Cardiac atrium fibroblast (primary cell): ENCODE data around the gene SLC39A7. TPM values are rescaled to one million over a fixed set of nuclear protein-coding genes. Genes with fewer than 3 reads are reported as not detected.

Experiments
- total RNA-seq: library from RNA; depleted of rRNA; stranded (reverse); fragments of >200 nt; gene quantifications from 2 replicates; pipeline ENCODE4 v1.2.3, GENCODE V29; 2015

Gene SLC39A7, protein sequence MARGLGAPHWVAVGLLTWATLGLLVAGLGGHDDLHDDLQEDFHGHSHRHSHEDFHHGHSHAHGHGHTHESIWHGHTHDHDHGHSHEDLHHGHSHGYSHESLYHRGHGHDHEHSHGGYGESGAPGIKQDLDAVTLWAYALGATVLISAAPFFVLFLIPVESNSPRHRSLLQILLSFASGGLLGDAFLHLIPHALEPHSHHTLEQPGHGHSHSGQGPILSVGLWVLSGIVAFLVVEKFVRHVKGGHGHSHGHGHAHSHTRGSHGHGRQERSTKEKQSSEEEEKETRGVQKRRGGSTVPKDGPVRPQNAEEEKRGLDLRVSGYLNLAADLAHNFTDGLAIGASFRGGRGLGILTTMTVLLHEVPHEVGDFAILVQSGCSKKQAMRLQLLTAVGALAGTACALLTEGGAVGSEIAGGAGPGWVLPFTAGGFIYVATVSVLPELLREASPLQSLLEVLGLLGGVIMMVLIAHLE
- 166 and 183 TPM in 2 replicates for total RNA-seq

DNA sequence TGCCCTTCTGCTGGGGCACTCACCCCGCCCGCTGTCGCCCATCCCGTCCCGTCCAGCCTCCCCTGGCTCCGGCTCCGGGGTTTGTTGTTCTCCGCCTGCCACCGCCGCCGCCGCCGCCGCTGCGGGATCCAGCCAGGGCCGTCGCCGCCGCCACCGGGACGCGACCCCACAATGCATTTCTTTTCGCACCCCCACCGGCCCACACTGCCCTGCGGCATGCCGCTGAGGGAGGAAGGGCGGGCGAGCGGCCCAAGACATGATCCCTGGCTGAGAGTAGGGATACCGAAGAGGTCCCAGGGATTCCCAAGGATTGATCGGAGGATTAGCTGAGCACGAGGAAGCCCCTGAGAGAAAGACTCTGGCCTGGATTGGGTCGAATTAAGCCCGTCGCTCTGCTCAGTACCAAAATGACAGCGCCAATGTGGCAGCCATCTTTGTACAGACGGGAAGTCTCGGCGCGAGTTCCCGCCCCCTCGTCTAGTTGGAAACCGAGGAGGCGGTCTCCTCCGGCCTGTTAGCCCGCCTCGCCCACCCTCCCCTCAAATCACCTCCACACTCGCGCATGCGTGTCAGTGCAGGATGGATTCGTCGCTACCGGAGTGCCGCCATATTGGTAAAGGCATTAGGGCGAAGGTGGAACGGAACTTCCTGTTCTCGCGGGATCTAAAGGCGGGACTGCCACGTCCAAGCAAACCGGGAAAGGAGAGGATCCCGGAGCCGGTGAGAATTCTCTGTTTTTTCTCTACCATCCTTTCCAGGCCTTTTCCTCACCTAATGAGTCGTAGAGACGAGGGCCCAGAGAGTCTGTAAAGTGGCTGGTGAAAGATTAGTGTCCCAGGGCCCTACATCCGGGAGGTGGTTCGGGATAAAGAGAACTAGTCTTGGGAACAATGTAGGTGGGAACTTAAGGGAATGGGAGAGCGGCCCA is at the start of gene SLC39A7, which contains the start of gene RXRB:
Gene SLC39A7, plus strand, starts transcription at position 649 of the 928 bp plus-strand sequence. CDS start 379 bp downstream, outside the sequence.
Gene RXRB, minus strand, starts transcription at position 447 of the 928 bp plus-strand sequence. Its CDS starts 189 bp downstream, at position 258.

DNA sequence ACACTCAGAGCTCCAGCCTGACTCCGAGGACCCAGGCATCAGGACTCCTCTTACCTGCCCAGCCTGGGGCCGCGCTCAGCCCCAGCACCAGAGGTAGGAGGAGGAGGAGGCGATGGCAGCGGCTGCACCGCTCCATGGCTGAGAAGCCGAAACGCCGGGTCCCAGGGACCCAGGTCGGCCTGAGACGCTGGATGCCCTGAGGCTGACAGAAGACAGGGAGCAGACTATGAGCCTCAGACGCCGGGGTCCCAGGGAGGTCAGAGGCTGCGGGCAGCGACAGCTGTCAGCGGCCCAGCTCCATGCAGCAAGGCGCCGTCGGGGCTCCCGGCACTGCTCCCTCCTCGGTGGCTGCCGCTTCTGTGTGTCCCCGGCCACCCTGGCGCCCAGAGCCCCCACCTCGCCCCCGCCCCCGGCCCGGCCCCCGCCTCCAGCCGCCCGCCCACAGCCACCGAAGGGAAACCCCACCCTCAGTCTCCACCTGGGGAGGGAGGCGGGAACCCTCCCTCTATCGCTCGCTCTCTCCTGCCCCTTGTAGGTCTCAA is 8.5 kb upstream of the SLC39A7 start, which contains the start of gene COL11A2:
Gene COL11A2, minus strand, starts transcription at position 363 of the 542 bp plus-strand sequence. Its CDS starts 227 bp downstream, at position 136.

DNA sequence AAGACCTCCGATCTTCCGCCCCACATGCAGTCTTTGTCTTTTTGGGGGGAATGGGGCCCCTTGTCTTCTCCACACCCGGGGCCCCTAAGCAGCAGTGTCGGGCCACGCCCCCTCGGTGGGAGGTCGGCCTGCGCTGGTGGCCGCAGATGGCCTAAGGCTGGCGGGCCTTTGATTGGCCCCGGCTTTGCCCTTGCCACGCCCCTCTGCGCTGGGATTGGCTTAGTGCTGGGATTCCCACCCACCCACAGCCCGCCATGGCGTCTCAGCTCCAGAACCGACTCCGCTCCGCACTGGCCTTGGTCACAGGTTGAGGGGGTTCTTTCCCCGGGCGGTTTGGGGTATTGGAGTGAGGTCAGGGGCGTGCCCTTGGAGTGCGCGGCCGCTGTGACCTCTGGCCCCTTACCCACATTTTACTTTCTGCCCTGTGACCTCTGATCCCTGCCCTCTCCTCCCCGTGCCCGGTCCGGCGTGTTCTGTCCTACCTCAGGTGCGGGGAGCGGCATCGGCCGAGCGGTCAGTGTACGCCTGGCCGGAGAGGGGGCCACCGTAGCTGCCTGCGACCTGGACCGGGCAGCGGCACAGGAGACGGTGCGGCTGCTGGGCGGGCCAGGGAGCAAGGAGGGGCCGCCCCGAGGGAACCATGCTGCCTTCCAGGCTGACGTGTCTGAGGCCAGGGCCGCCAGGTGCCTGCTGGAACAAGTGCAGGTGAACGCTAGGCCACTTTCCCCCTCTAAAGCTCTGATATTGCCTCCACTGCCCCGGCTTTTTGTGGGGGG is 3.9 kb downstream of the SLC39A7 start, which contains the start of gene HSD17B8:
Gene HSD17B8, plus strand, starts transcription at position 241 of the 776 bp plus-strand sequence. Its CDS starts 14 bp downstream, at position 255.

DNA sequence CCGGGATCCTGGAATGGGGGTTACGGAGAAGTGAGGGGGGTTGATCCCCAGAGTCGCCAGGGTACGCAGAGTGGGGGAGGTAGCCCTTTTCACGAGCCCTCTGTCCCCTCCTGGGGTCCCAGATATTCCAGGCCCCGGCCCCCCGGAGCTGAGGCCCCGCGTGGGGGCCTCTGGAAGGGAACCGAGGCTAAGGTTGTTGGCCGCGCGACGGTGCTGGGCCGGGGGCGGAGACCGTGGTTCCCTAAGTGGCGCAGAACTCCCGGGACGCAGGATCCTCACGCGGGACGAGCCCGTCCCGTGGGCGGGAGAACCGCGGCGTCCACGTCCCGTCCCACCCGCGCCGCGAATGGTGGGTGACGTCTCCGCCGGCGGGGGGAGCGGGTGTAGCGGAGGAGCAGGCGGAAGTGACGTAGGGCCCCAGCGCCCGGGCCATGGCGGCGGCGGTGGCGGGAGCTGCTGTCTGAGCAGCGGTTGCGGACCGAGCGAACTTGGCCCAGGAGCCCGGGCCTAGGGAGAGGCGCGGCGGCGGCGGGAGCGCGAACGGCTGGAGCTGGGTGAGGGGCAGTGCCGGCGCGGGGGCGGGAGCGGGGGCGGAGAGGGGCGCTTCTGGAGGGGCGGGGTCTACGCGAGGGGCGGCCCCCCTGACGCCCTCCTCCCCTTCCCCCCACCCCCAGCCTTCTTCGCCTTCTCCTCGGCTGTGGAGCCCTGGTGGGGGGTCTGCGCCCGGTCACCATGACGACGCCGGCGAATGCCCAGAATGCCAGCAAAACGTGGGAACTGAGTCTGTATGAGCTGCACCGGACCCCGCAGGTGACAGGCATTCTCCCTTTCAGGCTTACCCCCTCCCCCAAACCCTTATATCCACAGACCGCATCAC is 7.7 kb downstream of the SLC39A7 start, which contains the start of gene RING1:
Gene RING1, plus strand, starts transcription at position 410 of the 877 bp plus-strand sequence. Its CDS starts 323 bp downstream, at position 733.

Other genes starting within 250 kb of the SLC39A7 start
- 4.5 and 4.9 TPM in 2 replicates for gene HLA-DMA, start 247.8 kb upstream of the SLC39A7 start, total RNA-seq
- 93.7 and 100 TPM in 2 replicates for gene BRD2, start 232.3 kb upstream of the SLC39A7 start, total RNA-seq
- gene HLA-DOA, start 191.3 kb upstream of the SLC39A7 start, total RNA-seq: not detected in 2 replicates
- 1.4 and 1.6 TPM in 2 replicates for gene HLA-DPA1, start 127.2 kb upstream of the SLC39A7 start, total RNA-seq
- gene HLA-DPB1, start 124.9 kb upstream of the SLC39A7 start, total RNA-seq: 12.1 and 27.1 TPM in 2 replicates
- gene COL11A2, start 8.4 kb upstream of the SLC39A7 start, total RNA-seq: 0.16 and 0.18 TPM in 2 replicates
- gene RXRB, start 202 bp upstream of the SLC39A7 start, total RNA-seq: 15.1 and 23.3 TPM in 2 replicates
- gene HSD17B8, start 3.8 kb downstream of the SLC39A7 start, total RNA-seq: 3.1 and 9.0 TPM in 2 replicates
- gene RING1, start 7.6 kb downstream of the SLC39A7 start, total RNA-seq: 9.9 and 12.6 TPM in 2 replicates
- gene VPS52, start 71.0 kb downstream of the SLC39A7 start, total RNA-seq: 28.2 and 40.2 TPM in 2 replicates
- 4,152 and 5,581 TPM in 2 replicates for gene RPS18, start 71.2 kb downstream of the SLC39A7 start, total RNA-seq
- gene B3GALT4, start 76.3 kb downstream of the SLC39A7 start, total RNA-seq: 2.3 and 3.6 TPM in 2 replicates
- gene WDR46, start 88.4 kb downstream of the SLC39A7 start, total RNA-seq: 44.2 and 59.8 TPM in 2 replicates
- gene PFDN6, start 88.7 kb downstream of the SLC39A7 start, total RNA-seq: 48.1 and 49.3 TPM in 2 replicates
- 31.4 and 36.6 TPM in 2 replicates for gene RGL2, start 98.1 kb downstream of the SLC39A7 start, total RNA-seq
- 63.7 and 110 TPM in 2 replicates for gene TAPBP, start 113.2 kb downstream of the SLC39A7 start, total RNA-seq
- 15.9 and 19.0 TPM in 2 replicates for gene ZBTB22, start 116.9 kb downstream of the SLC39A7 start, total RNA-seq
- gene DAXX, start 122.1 kb downstream of the SLC39A7 start, total RNA-seq: 41.7 and 42.3 TPM in 2 replicates
- gene KIFC1, start 191.0 kb downstream of the SLC39A7 start, total RNA-seq: 6.0 and 6.8 TPM in 2 replicates
- gene PHF1, start 210.1 kb downstream of the SLC39A7 start, total RNA-seq: 23.5 and 23.8 TPM in 2 replicates
- 134 and 151 TPM in 2 replicates for gene CUTA, start 217.2 kb downstream of the SLC39A7 start, total RNA-seq
- gene SYNGAP1, start 219.2 kb downstream of the SLC39A7 start, total RNA-seq: 2.9 and 3.7 TPM in 2 replicates